Thoracic aorta (tissue), 2 donors: Measurements from ENCODE around the gene COL24A1. TPM values are rescaled to one million over a fixed set of nuclear protein-coding genes. Genes with fewer than 3 reads are reported as not detected.
"Not testable (repeated sequence)": the region's sequence is repeated elsewhere in the genome, so short reads cannot be mapped to it uniquely, and the experiment has no call there.

Source experiments
- ATAC-seq: fragments of 150-250 bp; one replicate; pipeline ENCODE4 v1.8.0; 2017; ENCODE audit warnings: low read depth; ENCODE audit not compliant: insufficient number of reproducible peaks, low FRiP score
- DNase-seq: peaks from one replicate; pipeline ENCODE4 v3.0.0-alpha.2; 2020; ENCODE audit warnings: low spot score
- H3K27ac ChIP-seq, 2 donors: fragments of 200-600 bp; sonication (generic); 1 replicate in 1 of 2; 2 replicates in 1 of 2; pipeline ENCODE4 v1.5.1; 2016; ENCODE audit warnings: mild to moderate bottlenecking in 2 of 2, moderate library complexity in 2 of 2
- H3K27me3 ChIP-seq: fragments of 200-600 bp; sonication (generic); replicated peaks from 2 replicates; pipeline ENCODE4 v1.6.0; 2016; ENCODE audit warnings: mild to moderate bottlenecking; ENCODE audit not compliant: insufficient read depth
- H3K36me3 ChIP-seq: fragments of 200-600 bp; sonication (generic); one replicate; pipeline ENCODE4 v1.5.1; 2016
- H3K4me1 ChIP-seq, 2 donors: fragments of 200-600 bp; sonication (generic); 1 replicate in 1 of 2; 2 replicates in 1 of 2; pipeline versions ENCODE4 v1.5.1 to v1.6.0; 2016; ENCODE audit warnings: low read depth in 2 of 2, mild to moderate bottlenecking in 1 of 2; ENCODE audit not compliant: control insufficient read depth in 1 of 2
- H3K4me3 ChIP-seq: fragments of 200-600 bp; sonication (generic); 2 replicates; pipeline ENCODE4 v1.5.1; 2016; ENCODE audit warnings: mild to moderate bottlenecking
- H3K9me3 ChIP-seq: fragments of 200-600 bp; sonication (generic); 2 replicates; pipeline ENCODE4 v1.5.1; 2016
- CTCF ChIP-seq: fragments of 200-600 bp; sonication (generic); IDR thresholded peaks from one replicate; pipeline ENCODE4 v1.5.1; 2019; ENCODE audit warnings: antibody characterized with exemption
- total RNA-seq, 2 donors: library from RNA; depleted of rRNA; stranded (reverse); fragments of >200 nt; gene quantifications; one replicate each; pipeline versions ENCODE4 v1.1.0 to v1.2.3, GENCODE V29; 2016

Gene COL24A1
- total RNA-seq, 2 donors from 2014 or later, result 1.6 to 2.8 TPM

- H3K36me3 ChIP-seq, result no peaks in the 10 kb centered on the region
- DNase-seq, result no peak
- H3K27ac ChIP-seq, result no peak overlapping the region
- no peak for ATAC-seq
- H3K9me3 ChIP-seq, result no peaks in the 10 kb centered on the region
- TF ChIP-seq CTCF, result no peak
- H3K27me3 ChIP-seq, result no peaks in the 10 kb centered on the region
- H3K4me1 ChIP-seq, result no peaks in the 10 kb centered on the region
- no peak overlapping the region for H3K4me3 ChIP-seq
Measured at GRCh38 chr1:85864727-85865126, 291.8 kb downstream of the COL24A1 start.

- H3K27ac ChIP-seq, H3K4me3 ChIP-seq, H3K27me3 ChIP-seq, H3K9me3 ChIP-seq, H3K36me3 ChIP-seq, H3K4me1 ChIP-seq, ATAC-seq, DNase-seq: not testable (repeated sequence)
Measured at GRCh38 chr1:85863639-85864038, 292.9 kb downstream of the COL24A1 start.

- Histone ChIP-seq H3K36me3 (no peaks in the 10 kb centered on the region), H3K9me3 (no peaks in the 10 kb centered on the region), H3K4me3 (no peak overlapping the region), H3K27me3 (no peaks in the 10 kb centered on the region), H3K27ac (no peak overlapping the region), H3K4me1 (no peaks in the 10 kb centered on the region)
- DNase-seq (no peak), ATAC-seq (no peak)
- no peak for TF ChIP-seq CTCF
Measured at GRCh38 chr1:85862456-85862855, 294.1 kb downstream of the COL24A1 start.

GRCh38 chr1:85857991-85858390, 298.6 kb downstream of the COL24A1 start:
- Histone ChIP-seq H3K4me3 (no peak overlapping the region), H3K36me3 (no peaks in the 10 kb centered on the region), H3K27ac (no peak overlapping the region), H3K27me3 (no peaks in the 10 kb centered on the region), H3K4me1 (no peaks in the 10 kb centered on the region), H3K9me3 (no peaks in the 10 kb centered on the region)
- TF ChIP-seq CTCF, result no peak
- DNase-seq (no peak), ATAC-seq (no peak)

GRCh38 chr1:85850238-85850637, 306.3 kb downstream of the COL24A1 start:
- Histone ChIP-seq H3K27me3 (no peaks in the 10 kb centered on the region), H3K36me3 (no peaks in the 10 kb centered on the region), H3K4me3 (no peak overlapping the region), H3K4me1 (no peaks in the 10 kb centered on the region), H3K9me3 (no peaks in the 10 kb centered on the region), H3K27ac (no peak overlapping the region)
- ATAC-seq, result no peak
- no peak for DNase-seq
- no peak for TF ChIP-seq CTCF

GRCh38 chr1:85849660-85850059, 306.9 kb downstream of the COL24A1 start:
- no peaks in the 10 kb centered on the region for H3K36me3 ChIP-seq
- no peak overlapping the region for H3K4me3 ChIP-seq
- H3K9me3 ChIP-seq, result no peaks in the 10 kb centered on the region
- H3K27me3 ChIP-seq, result no peaks in the 10 kb centered on the region
- DNase-seq, result no peak
- no peak for TF ChIP-seq CTCF
- no peak overlapping the region for H3K27ac ChIP-seq
- no peak for ATAC-seq
- no peaks in the 10 kb centered on the region for H3K4me1 ChIP-seq
